Heart right ventricle (tissue), 16 donors: ENCODE measurements around the gene CDH13. TPM values are rescaled to one million over a fixed set of nuclear protein-coding genes. Genes with fewer than 3 reads are reported as not detected.
A peak's percentile ranks its signal among the peaks of the same experiment; 100 is the strongest.

Experiments used
- ATAC-seq, 8 donors: fragments of 200-7000 bp; cut with Tn5 transposase; one replicate each; pipeline ENCODE4 v1.9.1; 2020; ENCODE audit warnings: mild to moderate bottlenecking in 8 of 8, moderate library complexity in 8 of 8, moderate number of reproducible peaks in 1 of 8
- DNase-seq, 2 donors: peaks; one replicate each; pipeline ENCODE4 v3.0.0-alpha.2; 2020
- H3K27ac ChIP-seq, 10 donors: fragments of 200-600 bp; sonication (generic) in 2 of 10; one replicate each; pipeline versions ENCODE4 v1.5.0 to v1.8.0; 2020 to 2022; ENCODE audit warnings: mild to moderate bottlenecking in 3 of 10
- H3K27me3 ChIP-seq, 7 donors: fragments of 200-600 bp; one replicate each; pipeline ENCODE4 v1.8.0; 2021 to 2022; ENCODE audit warnings: mild to moderate bottlenecking in 2 of 7
- H3K36me3 ChIP-seq, 9 donors: fragments of 200-600 bp; sonication (generic) in 1 of 9; one replicate each; pipeline versions ENCODE4 v1.5.0 to v1.8.0; 2020 to 2022; ENCODE audit warnings: mild to moderate bottlenecking in 2 of 9
- H3K4me1 ChIP-seq, 9 donors: fragments of 200-600 bp; sonication (generic) in 1 of 9; one replicate each; pipeline versions ENCODE4 v1.5.0 to v1.8.0; 2020 to 2022; ENCODE audit warnings: mild to moderate bottlenecking in 4 of 9
- H3K4me3 ChIP-seq, 10 donors: fragments of 200-600 bp; sonication (generic) in 2 of 10; one replicate each; pipeline versions ENCODE4 v1.5.0 to v1.8.0; 2020 to 2022; ENCODE audit warnings: mild to moderate bottlenecking in 7 of 10, moderate library complexity in 2 of 10
- H3K9me3 ChIP-seq, 11 donors: fragments of 200-600 bp in 10 of 11; sonication (generic) in 2 of 11; one replicate each; pipeline versions ENCODE4 v1.5.0 to v1.8.0; 2013 to 2022; ENCODE audit warnings: mild to moderate bottlenecking in 2 of 11, control low read depth in 1 of 11, moderate library complexity in 1 of 11
- CTCF ChIP-seq, 9 donors: fragments of 200-600 bp; sonication (generic) in 2 of 9; IDR thresholded peaks; one replicate each; pipeline versions ENCODE4 v1.5.0 to v1.8.0; 2021 to 2022; ENCODE audit warnings: antibody characterized with exemption in 9 of 9, mild to moderate bottlenecking in 5 of 9, moderate library complexity in 1 of 9
- WGBS, 2 donors: extraction: QIAGEN DNeasy Blood & Tissue Kit; methylation state at CpG; one replicate each; pipeline ENCODE4 v1.1.7; 2013; ENCODE audit warnings: inconsistent platforms in 1 of 2; 5-methylcytosine and 5-hydroxymethylcytosine counted together
- intact Hi-C, 10 donors: fragments of 100-400 bp; cut with DNase I; formaldehyde crosslinking; loops; one replicate each; pipeline versions ENCODE4 v1.11.1 to v1.14.2; 2022
- polyA plus RNA-seq, 2 donors: library from polyadenylated mRNA; stranded (reverse); fragments of 200-250 nt; gene quantifications; one replicate each; pipeline ENCODE4 v1.2.3, GENCODE V29; 2013
- total RNA-seq, 10 donors: library from RNA; stranded (reverse); fragmentation: NEBNext Ultra II Directional in 3 of 10; extraction: Animal tissue kit (Norgen Biotek cat#: 25700) in 3 of 10; gene quantifications; one replicate each; pipeline versions ENCODE4 v1.2.1 to v1.2.4, GENCODE V29; 2021 to 2023
- donor health status: Arrhythmogenic right ventricular cardiomyopathy.
- donor health status: ischemic (EF 13 %, LVEDD 7.1; RV severe dilation, severe dysfunction).
- donor health status: healthy with polysubstance abuse.
- donor health status: DM: no; HTN: yes; CAD: no.
- donor health status: DM: no; HTN: no; CAD: no.
- donor health status: ischemic (EF 25% LVEDD 6.9; RV normal size, moderate dysfunction).
- donor health status: ischemic (EF 25% LVEDD 5.7; RV mildly dilated, moderate dysfunction).
- donor health status: healthy.
- donor health status: DM: yes; HTN: yes; CAD: no.
- donor health status: Ischemic cardiomyopathy.
- donor health status: ischemic (EF 35%, LVEDD 5.7; RV mildly dilated, moderate dysfunction).
- donor health status: nonischemic (EF 11% LVEDD 7.7; RV severe dilation, severe dysfunction).
- donor health status: DM: yes; HTN: yes; CAD: no.
- donor health status: PGD.
- donor health status: ischemic (EF 29% LVEDD 5.4; RV normal size, mild dysfunction).
- donor health status: nonischemic (EF 23%, LVEDD 6.1; RV moderate dilation, normal function).

CDH13 gene
- total and polyA plus RNA-seq, 12 donors, result 15.5 to 221 (median 168) TPM

GRCh38 chr16:83599789-83600462, 973.2 kb downstream of the CDH13 start:
- ATAC-seq, result peak in 3 of 8 donors; percentile 30 to 78 (median 62)
- WGBS, 2 donors, result 80 to 85% methylated on average over 15 of the region's 15 CpGs

DNA sequence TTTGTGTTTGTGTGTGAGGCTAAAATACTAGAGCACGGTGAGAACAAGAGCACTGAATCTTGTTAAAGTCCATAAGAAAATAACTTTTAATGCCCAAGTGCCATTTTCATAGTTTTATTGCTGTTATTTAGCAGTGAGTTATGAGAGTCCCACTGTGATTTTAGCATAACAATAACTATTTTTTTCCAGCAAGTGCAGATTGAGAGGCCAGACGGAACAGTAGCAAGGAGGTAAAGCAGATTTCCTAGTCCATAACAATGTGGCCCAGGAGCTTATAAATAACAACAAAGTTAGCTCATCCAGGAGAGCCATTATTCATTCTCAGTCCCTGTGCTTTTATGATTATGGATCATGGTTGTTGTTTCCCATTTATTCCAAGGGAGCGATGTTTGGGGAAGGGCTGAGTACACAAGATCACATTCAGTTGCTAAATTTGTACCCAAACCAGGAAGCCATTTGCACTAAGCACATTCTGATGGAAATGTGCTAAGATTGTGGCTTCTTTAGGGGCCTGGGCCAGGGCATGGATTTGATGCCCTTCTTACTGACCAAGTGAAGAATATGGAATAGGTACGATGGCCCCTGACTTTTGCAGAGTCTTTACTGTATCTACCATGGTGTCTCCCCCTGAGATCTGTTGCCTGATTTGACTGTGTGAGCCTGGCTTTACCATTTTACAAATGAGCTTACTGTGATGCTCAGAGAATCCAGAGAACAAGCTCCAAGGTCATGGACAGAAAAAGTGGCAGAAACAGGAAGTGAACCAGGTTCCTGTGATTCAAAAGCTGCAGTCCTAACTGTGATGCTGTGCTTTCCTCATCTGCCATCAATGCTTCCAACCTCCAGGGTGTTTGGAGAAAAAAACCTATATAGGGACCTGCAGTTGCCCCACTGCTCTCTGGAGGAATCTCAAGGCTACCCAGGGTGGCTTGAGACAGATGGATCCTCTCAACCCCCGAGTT, 976.3 kb downstream of the CDH13 start:
- H3K36me3 ChIP-seq, result peaks cover 0 to 14% (median 0%) of the 10 kb centered on the region in 9 donors
- DNase-seq (no peak), ATAC-seq (no peak)
- TF ChIP-seq CTCF (IDR thresholded peaks at IDR 0.05), result no peak
- no peak overlapping the region for H3K4me3 ChIP-seq
- no peak overlapping the region for H3K27ac ChIP-seq
- H3K4me1 ChIP-seq, result no peaks in the 10 kb centered on the region
- no peaks in the 10 kb centered on the region for H3K27me3 ChIP-seq
- H3K9me3 ChIP-seq, result no peaks in the 10 kb centered on the region
- 79 to 82% methylated on average over 5 of the region's 5 CpGs for WGBS, 2 donors
- intact Hi-C loops, result no loop called here

More at GRCh38 chr16:83599789-83600462, 973.2 kb downstream of the CDH13 start:
- DNase-seq, result no peak
- no peaks in the 10 kb centered on the region for H3K27me3 ChIP-seq
- intact Hi-C loops, result no loop called here
- H3K9me3 ChIP-seq, result no peaks in the 10 kb centered on the region
- H3K36me3 ChIP-seq, result peaks cover 0 to 14% (median 0%) of the 10 kb centered on the region in 9 donors
- H3K4me3 ChIP-seq, result no peak overlapping the region
- H3K4me1 ChIP-seq, result no peaks in the 10 kb centered on the region
- TF ChIP-seq CTCF (IDR thresholded peaks at IDR 0.05), result no peak
- no peak overlapping the region for H3K27ac ChIP-seq

DNA sequence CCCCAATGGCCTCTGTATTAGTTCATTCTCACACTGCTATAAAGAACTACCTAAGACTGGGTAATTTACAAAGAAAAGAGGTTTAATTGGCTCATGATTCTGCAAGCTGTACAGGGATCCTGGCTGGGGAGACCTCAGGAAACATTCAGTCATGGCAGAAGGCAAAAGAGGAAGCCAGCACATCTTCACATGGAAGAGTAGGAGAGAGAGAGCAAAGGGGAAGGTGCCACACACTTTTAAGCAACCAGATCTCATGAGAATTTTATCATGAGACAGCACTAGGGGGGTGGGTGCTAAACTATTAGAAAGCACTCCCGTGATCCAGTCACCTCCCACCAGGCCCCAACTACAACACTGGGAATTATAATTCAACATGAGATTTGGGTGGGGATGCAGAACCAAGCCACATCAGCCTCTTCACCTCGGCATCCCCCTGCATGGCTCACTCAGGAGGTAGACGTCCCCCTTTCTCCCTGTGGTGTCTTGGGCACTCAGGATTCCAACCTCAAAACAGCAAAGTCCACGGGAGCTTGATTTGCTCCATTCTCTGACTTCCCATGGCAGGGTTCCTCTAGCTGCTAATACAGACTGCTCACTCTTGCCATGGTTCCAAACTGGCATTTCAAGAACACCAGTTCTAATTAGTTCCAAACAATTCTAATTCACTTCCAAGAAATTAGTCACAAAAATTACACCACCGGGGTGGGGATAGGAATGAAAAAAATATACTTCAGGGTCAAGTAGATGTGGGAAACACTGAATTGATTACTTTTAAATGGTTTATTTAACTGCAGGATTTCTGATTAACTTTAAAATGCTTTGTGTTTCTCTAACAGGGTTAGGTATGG, 977.2 kb downstream of the CDH13 start:
- no peak for ATAC-seq
- no peaks in the 10 kb centered on the region for H3K4me1 ChIP-seq
- H3K9me3 ChIP-seq, result no peaks in the 10 kb centered on the region
- H3K4me3 ChIP-seq, result no peak overlapping the region
- H3K27me3 ChIP-seq, result no peaks in the 10 kb centered on the region
- no peak for DNase-seq
- WGBS, 2 donors, result 83 to 88% methylated on average over 5 of the region's 5 CpGs
- peaks cover 0 to 14% (median 0%) of the 10 kb centered on the region in 9 donors for H3K36me3 ChIP-seq
- H3K27ac ChIP-seq, result no peak overlapping the region
- intact Hi-C loops, result no loop called here
- TF ChIP-seq CTCF (IDR thresholded peaks at IDR 0.05), result no peak
